Epithelial cell of proximal tubule (primary cell): ENCODE data around the gene MGST3. TPM values are rescaled to one million over a fixed set of nuclear protein-coding genes. Genes with fewer than 3 reads are reported as not detected.
"Not testable (repeated sequence)": the region's sequence is repeated elsewhere in the genome, so short reads cannot be mapped to it uniquely, and the experiment has no call there.

ENCODE experiments used
- DNase-seq: peaks from one replicate; pipeline ENCODE4 v3.0.0-alpha.2; 2011; ENCODE audit warnings: low read depth
- H3K4me3 ChIP-seq: 2 replicates; pipeline ENCODE4 v1.5.1; 2011; ENCODE audit warnings: low read depth, mild to moderate bottlenecking, low read length
- CTCF ChIP-seq: conservative IDR thresholded peaks from 2 replicates; pipeline ENCODE4 v1.5.1; 2012; ENCODE audit warnings: low read depth, mild to moderate bottlenecking, low read length
- total RNA-seq: library from RNA; depleted of rRNA; stranded (reverse); fragments of >200 nt; gene quantifications from 2 replicates; pipeline ENCODE4 v1.2.3, GENCODE V29; 2015

The MGST3 gene
- total RNA-seq, 1 donor from 2014 or later = 227 TPM

DNA sequence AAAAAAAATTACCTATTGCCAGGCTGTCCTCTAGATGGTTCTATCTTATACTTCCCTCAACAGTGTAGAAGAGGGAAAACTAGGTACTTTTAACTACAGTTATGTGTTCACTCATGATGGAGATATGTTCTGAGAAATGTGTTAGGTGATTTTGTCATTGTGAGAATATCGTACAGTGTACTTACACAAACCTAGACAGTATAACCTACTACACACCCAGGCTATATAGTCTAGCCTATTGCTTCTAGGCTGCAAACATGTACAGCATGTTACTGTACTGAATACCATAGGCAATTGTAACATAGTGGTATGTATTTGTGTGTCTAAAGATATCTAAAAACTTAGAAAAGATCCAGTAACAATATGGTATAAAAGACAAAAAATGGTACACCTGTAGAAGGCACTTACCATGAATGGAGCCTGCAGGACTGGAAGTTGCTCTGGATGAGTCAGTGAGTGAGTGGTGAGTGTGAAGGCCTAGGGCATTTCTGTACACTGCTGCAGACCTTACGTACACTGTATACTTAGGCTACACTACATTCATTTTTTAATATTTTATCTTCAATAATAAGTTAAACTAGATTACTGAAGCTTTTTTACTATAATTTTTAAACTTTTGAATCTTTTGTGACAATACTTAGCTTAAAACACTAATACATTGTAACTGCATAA is 13.2 kb downstream of the MGST3 start:
- TF ChIP-seq CTCF = no peak
- no peak for DNase-seq
- H3K4me3 ChIP-seq = no peak overlapping the region

DNA sequence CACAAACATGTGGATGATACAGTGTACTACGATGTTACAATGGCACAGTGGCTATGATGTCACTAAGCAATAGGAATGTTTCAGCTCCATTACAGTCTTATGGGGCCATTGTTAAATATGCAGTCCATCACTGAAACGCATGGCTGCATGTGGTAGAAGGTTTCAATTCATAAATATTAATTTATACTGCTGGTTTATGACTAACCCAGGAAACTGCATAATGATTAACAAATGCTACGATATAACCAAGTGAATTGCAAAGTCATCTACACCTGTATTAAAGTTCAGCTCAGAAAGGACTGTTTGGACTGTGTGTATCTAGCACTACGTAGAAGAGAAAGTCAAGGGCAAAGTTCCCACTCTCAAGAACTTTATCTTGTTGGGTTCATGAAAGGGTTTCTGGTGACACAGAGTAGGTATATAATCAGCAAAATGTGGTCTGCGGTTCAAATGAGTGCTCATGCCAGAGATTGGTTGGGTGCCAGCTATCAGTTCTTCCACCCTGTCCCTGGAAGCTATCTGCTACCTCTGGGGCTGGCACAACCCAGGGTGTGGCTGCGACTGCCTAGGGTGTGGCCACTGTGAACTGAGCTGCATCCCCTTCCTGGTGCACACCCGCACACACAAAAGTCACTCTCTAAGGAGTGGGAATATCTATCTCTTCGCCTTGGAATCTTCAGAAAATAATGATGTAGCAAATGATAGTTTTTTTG is 14.8 kb downstream of the MGST3 start:
- no peak for TF ChIP-seq CTCF
- DNase-seq = peak; percentile 74
- peak overlapping the region; percentile 2 for H3K4me3 ChIP-seq

- DNase-seq = no peak
- no peak for TF ChIP-seq CTCF
- no peak overlapping the region for H3K4me3 ChIP-seq
Observed at GRCh38 chr1:165647517-165647916, 16.5 kb downstream of the MGST3 start.

DNA sequence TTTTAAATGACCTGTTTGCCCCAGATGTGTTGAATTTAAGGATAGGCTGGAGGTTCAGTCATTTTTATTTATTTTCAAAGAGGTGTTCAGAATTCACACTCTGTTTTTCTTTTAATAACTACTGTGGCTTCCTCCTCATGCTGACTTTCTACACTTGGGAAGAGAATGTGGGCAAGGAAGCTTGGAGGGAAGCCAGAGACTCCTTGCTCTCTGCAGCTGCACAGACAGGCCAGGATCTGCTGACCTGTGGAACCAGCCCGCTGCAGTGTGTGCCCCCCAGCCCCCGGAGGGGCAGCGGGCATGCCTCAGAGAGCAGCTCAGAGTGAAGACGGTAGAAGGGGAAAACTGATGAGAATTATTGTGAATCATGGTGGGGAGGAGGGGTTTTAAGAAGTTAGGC is 16.9 kb downstream of the MGST3 start:
- TF ChIP-seq CTCF = no peak
- DNase-seq = no peak

GRCh38 chr1:165648919-165649572 is 18.0 kb downstream of the MGST3 start:
- TF ChIP-seq CTCF = no peak
- DNase-seq = no peak
- H3K4me3 ChIP-seq = no peak overlapping the region

More for the DNA sequence above, 16.9 kb downstream of the MGST3 start:
- no peak overlapping the region for H3K4me3 ChIP-seq

DNA sequence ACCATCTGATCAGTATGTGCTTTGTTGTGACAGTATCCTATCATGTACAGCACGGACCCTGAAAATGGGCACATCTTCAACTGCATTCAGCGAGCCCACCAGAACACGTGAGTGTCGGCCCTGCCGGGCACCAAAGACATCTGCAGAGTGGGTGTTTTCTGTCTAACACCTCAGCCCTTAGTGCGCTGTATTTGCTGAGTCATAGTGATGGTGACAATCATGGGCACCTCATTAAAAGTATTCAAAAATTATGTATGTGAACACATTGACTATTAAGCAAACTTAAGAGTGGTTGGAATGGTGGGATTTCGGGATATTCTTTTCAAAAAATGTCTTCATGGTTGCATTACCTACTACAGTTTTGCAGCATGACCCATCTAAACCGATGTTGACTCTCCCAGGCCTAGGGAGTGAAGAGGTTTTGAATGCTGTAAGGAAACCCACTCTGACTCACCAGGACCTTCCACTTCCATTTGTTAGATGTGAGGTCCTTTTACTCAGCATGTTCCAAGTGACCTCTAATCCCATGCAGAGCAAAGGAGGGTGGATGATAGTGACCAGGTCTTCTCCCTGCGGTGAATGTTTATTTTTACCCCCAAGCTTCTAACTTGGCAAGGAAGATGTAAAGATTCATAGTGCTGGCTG is 20.1 kb downstream of the MGST3 start:
- no peak for TF ChIP-seq CTCF
- no peak overlapping the region for H3K4me3 ChIP-seq
- DNase-seq = no peak

- not testable (repeated sequence) for DNase-seq, H3K4me3 ChIP-seq
Observed at GRCh38 chr1:165658766-165659580, 27.9 kb downstream of the MGST3 start.
